DND-41 (cell line): Measurements from ENCODE around the gene DNAJB4.
"Not testable (repeated sequence)": the region's sequence is repeated elsewhere in the genome, so short reads cannot be mapped to it uniquely, and the experiment has no call there.

ENCODE experiments used
- ATAC-seq: fragments of 200-7000 bp; cut with Tn5 transposase; 3 replicates; pipeline ENCODE4 v1.9.1; 2021; ENCODE audit warnings: low read depth; ENCODE audit not compliant: insufficient read depth
- DNase-seq: peaks from one replicate; pipeline ENCODE4 v3.0.0-alpha.2; 2020
- H2AFZ ChIP-seq: 2 replicates; pipeline ENCODE4 v1.6.0; 2012; ENCODE audit warnings: low read depth, low read length
- H3K27ac ChIP-seq: 2 replicates; pipeline ENCODE4 v1.5.1; 2012; ENCODE audit warnings: low read length, inconsistent platforms
- H3K27me3 ChIP-seq: fragments of 200-600 bp; sonication (generic); 2 replicates; pipeline ENCODE4 v1.6.0; 2012; ENCODE audit warnings: low read length, mild to moderate bottlenecking, inconsistent platforms; ENCODE audit not compliant: insufficient read depth, poor library complexity
- H3K36me3 ChIP-seq: 2 replicates; pipeline ENCODE4 v1.5.1; 2012; ENCODE audit warnings: low read length, inconsistent platforms; ENCODE audit not compliant: insufficient read depth
- H3K4me1 ChIP-seq: 2 replicates; pipeline ENCODE4 v1.5.1; 2012; ENCODE audit warnings: mild to moderate bottlenecking, low read length; ENCODE audit not compliant: insufficient read depth
- H3K4me2 ChIP-seq: 2 replicates; pipeline ENCODE4 v1.6.0; 2012; ENCODE audit warnings: mild to moderate bottlenecking, moderate library complexity, low read length, inconsistent platforms; ENCODE audit not compliant: insufficient read depth
- H3K4me3 ChIP-seq, 2 experiments: fragments of 200-600 bp in 1 of 2; shearing (Covaris generic) in 1 of 2; 2 replicates each; pipeline ENCODE4 v1.5.1; 2012 to 2016; ENCODE audit warnings: inconsistent platforms in 2 of 2, low read length in 2 of 2, mild to moderate bottlenecking in 2 of 2, low read depth in 1 of 2, moderate library complexity in 1 of 2
- H3K79me2 ChIP-seq: 2 replicates; pipeline ENCODE4 v1.6.0; 2012; ENCODE audit warnings: low read length, inconsistent platforms; ENCODE audit not compliant: insufficient read depth
- H3K9ac ChIP-seq: 2 replicates; pipeline ENCODE4 v1.6.0; 2012; ENCODE audit warnings: low read depth, mild to moderate bottlenecking, inconsistent platforms, low read length, moderate library complexity
- H3K9me3 ChIP-seq: 2 replicates; pipeline ENCODE4 v1.5.1; 2012; ENCODE audit warnings: low read length, moderate library complexity, mild to moderate bottlenecking, inconsistent platforms; ENCODE audit not compliant: insufficient read depth, severe bottlenecking
- H4K20me1 ChIP-seq: 2 replicates; pipeline ENCODE4 v1.6.0; 2012; ENCODE audit warnings: low read length; ENCODE audit not compliant: insufficient read depth
- CTCF ChIP-seq: IDR thresholded peaks from 2 replicates; pipeline ENCODE4 v1.5.1; 2012; ENCODE audit warnings: borderline replicate concordance, low read length, moderate library complexity, mild to moderate bottlenecking; ENCODE audit not compliant: poor library complexity, severe bottlenecking; ENCODE audit errors: extremely low read depth
- EZH2 ChIP-seq: IDR thresholded peaks from 3 replicates; pipeline ENCODE4 v1.6.1; 2012; ENCODE audit warnings: borderline replicate concordance, low read depth, mild to moderate bottlenecking, moderate library complexity, low read length, inconsistent platforms; ENCODE audit not compliant: severe bottlenecking

The DNAJB4 gene

GRCh38 chr1:77994117-77994705, 10.5 kb upstream of the DNAJB4 start:
- H4K20me1 ChIP-seq = 0 out of 2 replicates have a peak, but pooled peaks cover 2% of the 10 kb centered on the region

GRCh38 chr1:77996734-77997133, 8.0 kb upstream of the DNAJB4 start:
- Histone ChIP-seq H3K27ac (no peak overlapping the region), H3K9ac (no peak overlapping the region), H3K4me1 (no peaks in the 10 kb centered on the region), H3K4me2 (no peak overlapping the region), H2AFZ (no peak overlapping the region), H3K9me3 (no peaks in the 10 kb centered on the region), H3K27me3 (no peaks in the 10 kb centered on the region), H3K79me2 (no peaks in the 10 kb centered on the region), H3K36me3 (0 out of 2 replicates have a peak, but pooled peaks cover 6% of the 10 kb centered on the region), H3K4me3 (no peak overlapping the region), H4K20me1 (no peaks in the 10 kb centered on the region)
- DNase-seq (no peak), ATAC-seq (no peak)
- no peak for TF ChIP-seq CTCF

More at GRCh38 chr1:77994117-77994705, 10.5 kb upstream of the DNAJB4 start:
- Histone ChIP-seq H3K27me3 (no peaks in the 10 kb centered on the region), H3K9me3 (no peaks in the 10 kb centered on the region), H3K36me3 (0 out of 2 replicates have a peak, but pooled peaks cover 6% of the 10 kb centered on the region), H3K4me2 (no peak overlapping the region), H3K4me3 (no peak overlapping the region), H3K79me2 (peaks cover 12% of the 10 kb centered on the region), H3K27ac (no peak overlapping the region), H2AFZ (no peak overlapping the region), H3K9ac (no peak overlapping the region), H3K4me1 (no peaks in the 10 kb centered on the region)
- DNase-seq (no peak), ATAC-seq (no peak)
- no peak for TF ChIP-seq EZH2
- TF ChIP-seq CTCF = no peak

DNA sequence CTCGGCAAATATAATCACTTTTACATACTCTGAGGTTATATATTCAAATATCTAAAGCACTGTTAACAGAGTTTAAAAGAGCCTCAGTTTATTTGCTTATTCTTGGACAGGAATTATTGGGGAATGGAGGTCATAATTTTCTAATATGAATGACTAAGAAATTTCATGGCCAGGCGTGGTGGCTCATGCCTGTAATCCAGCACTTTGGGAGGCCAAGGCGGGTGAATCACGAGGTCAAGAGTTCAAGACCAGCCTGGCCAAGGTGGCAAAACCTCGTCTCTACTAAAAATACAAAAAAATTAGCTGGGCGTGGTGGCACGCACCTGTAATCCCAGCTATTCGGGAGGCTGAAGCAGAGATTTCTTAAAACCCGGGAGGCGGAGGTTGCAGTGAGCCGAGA, 4.2 kb upstream of the DNAJB4 start:
- peaks cover 20% of the 10 kb centered on the region for H3K4me1 ChIP-seq
- not testable (repeated sequence) for ATAC-seq, H3K27me3 ChIP-seq, H3K4me2 ChIP-seq, H3K27ac ChIP-seq, H3K4me3 ChIP-seq, H3K79me2 ChIP-seq, H3K36me3 ChIP-seq, H3K9me3 ChIP-seq, H4K20me1 ChIP-seq, H2AFZ ChIP-seq, DNase-seq, H3K9ac ChIP-seq

- Histone ChIP-seq H3K36me3 (no peaks in the 10 kb centered on the region), H3K4me3 (peak overlapping the region; percentile 0 to 60; a peak in 2 of 4 replicates), H3K27ac (peak overlapping the region; percentile 0; the same call in 1 of the 2 replicates), H3K27me3 (no peaks in the 10 kb centered on the region), H4K20me1 (no peaks in the 10 kb centered on the region), H2AFZ (no peak overlapping the region), H3K9me3 (no peaks in the 10 kb centered on the region), H3K79me2 (peaks cover 28% of the 10 kb centered on the region), H3K4me1 (peaks cover 47% of the 10 kb centered on the region), H3K9ac (peak overlapping the region; percentile 65), H3K4me2 (peak overlapping the region; percentile 81)
- DNase-seq = no peak
- TF ChIP-seq EZH2 (no peak), CTCF (no peak)
- no peak for ATAC-seq
These were observed 1.5 kb upstream of the DNAJB4 start for GRCh38 chr1:78003070-78003746.
